AG08395 (cell line): ENCODE measurements around the gene PDIA6.

Source experiments
- DNase-seq: peaks from one replicate; pipeline ENCODE4 v3.0.0; 2012; ENCODE audit warnings: mixed read lengths, low spot score

Gene PDIA6

GRCh38 chr2:10764096-10764785 lies 48.3 kb downstream of the PDIA6 start:
- DNase-seq: no peak

DNA sequence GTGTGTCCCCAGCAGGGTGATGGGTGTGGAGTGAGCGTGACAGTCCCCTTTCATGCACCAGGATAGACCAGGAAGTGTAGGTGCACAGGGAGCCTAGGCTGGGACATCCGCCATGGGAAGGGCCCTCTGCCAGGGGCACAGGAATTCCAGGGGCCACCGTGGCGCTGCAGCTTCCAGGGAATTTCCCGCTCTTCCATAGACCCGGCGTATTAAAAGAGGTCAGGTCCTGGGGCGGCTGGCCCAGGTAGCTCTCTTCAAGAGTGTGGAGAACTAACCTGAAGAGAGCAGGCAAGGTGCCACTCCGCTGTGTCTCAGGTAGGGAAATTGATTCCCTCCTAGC lies 49.2 kb downstream of the PDIA6 start:
- DNase-seq: no peak

DNA sequence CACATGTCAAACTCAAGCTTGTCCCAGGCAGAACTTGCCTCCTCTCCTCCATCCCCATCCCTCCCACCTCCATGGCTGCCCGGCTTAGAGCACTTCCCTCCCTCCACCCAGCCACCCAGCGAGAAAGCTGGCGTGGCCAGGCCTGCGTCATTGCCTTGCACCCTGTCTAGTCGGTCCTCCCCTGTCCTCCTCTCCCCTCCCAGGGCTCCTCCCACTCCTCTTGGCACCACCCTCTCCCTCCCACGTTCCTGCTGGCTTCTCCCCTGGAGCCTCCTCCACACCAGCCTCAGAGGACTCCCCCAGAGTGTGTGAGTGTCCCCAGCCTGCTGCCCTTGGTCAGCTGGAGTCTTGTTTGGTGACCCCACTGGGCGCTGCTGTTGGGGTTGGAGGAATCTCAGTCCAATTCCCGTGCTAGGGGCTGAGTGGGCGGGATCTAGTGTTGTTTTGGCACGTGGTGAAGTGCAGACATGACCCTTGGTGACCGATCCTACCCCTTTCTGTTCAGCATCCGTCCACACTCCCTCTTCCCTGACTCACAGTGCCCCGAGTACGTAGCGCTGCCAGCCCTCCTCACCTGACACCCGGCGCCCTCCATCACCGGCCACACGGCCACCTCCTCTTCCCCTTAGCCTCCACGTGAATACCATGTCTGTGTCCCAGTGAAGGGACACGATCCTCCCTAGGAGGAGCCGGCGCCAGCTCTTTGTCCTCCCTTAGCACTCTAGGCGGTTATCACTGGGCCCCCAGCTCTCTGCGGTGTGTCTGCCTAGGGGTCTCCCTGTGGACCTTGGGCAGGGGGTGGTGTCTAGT lies 49.7 kb downstream of the PDIA6 start:
- DNase-seq: peak; percentile 18

DNA sequence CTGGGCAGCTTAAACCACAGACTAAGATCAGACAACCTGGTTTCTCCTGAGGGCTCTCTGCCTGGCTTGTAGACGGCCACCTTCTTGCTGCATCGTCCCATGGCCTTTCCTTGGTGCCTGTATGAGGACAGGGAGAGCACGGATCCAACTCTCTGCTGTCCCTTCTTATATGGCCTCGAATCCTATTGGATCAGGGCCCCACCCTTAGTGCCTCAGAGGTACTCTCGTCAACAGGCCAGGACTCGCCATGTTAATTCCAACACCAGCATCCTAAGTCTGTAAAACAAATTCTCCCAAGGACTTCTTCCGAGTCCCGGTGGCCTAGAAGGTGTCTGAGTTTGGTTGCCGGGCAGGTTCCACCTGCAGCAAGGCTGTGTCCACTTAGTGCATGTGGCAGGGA lies 51.0 kb downstream of the PDIA6 start:
- DNase-seq: no peak

- no peak for DNase-seq
Measured at GRCh38 chr2:10760794-10761504, 51.6 kb downstream of the PDIA6 start.

GRCh38 chr2:10759151-10759714 lies 53.4 kb downstream of the PDIA6 start:
- DNase-seq: no peak

- DNase-seq: no peak
Measured at GRCh38 chr2:10757814-10758286, 54.7 kb downstream of the PDIA6 start.

DNA sequence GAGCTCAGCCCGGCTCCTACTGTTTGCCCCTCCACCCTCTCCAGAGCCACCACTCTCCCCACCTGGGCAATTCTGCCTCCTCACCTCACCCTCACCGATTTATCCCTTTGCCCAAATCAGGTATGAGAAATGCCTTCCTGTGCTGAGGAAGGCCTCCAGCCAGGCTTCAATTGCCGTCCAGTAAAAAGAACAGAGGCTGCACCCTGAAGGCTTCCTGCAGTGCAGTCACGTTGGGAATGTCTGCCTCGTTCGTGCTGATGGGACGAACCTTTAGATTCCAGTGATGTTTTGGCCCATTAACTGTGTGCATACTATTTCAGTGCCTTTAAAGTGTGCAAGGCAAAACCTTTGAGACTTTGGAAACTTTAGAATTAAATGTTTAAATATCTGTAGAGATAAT lies 57.0 kb downstream of the PDIA6 start:
- no peak for DNase-seq

DNA sequence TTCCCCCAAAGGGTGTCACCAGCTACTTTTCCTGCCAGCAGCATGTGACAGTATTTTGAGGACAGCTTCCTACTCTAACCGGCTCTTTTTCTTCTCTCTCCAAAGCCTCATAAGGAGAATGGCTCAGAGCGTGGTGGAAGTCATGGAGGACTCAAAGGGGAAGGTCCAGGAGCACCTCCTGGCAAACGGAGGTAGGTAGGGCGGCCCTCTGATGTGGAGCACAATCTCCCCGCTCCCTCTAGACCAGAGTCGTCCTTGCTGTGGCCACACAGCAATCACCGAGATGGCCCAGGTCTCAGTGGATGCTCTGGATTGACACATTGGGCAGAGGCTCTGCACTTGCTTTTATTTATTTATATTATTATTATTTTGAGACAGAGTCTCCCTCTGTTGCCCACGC lies 58.7 kb downstream of the PDIA6 start:
- DNase-seq: no peak

- DNase-seq: no peak
Measured at GRCh38 chr2:10753156-10753555, 59.4 kb downstream of the PDIA6 start.

GRCh38 chr2:10752236-10752635 lies 60.3 kb downstream of the PDIA6 start:
- DNase-seq: no peak

- no peak for DNase-seq
Measured at GRCh38 chr2:10750610-10751009, 62.0 kb downstream of the PDIA6 start.

- no peak for DNase-seq
Measured at GRCh38 chr2:10742666-10743065, 69.9 kb downstream of the PDIA6 start.

DNA sequence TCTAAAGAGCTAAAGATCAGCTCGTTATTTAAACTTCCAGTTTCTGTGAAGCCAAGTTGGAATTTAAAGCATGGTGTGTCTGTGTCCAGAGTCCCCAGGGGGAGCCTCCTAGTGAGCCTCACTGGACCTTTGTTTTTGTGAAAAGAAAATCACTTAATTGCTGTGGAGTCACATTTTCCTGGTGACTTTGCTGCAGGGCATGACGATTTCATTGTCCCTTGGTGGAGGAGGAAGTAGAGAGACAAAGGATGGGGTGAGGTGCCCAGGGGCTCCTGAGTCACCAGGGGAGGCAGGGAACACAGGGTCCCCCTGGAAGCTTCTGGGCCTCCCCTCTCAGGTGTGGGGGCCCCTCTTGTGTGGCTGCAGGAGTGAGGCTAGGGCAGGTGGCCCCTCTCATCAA lies 71.4 kb downstream of the PDIA6 start:
- DNase-seq: no peak

DNA sequence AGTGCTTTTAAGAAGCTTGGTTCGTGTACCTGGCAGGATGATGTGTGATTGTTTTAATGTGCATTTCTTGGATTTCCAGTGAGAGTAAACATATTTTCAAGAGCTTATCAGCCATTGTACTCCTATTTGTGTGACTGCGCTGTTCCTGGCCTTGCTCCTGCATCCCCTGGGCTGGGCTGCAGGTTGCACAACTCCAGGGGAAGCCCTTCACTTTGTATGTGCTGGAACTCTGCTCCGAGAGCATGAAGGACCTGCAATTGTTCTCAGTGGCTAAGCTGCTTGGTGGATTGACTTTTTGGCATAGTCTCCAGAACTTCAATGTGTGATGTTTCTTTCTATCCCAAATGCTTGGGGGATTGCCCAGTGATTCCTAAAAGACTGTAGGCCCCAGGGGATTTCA lies 72.4 kb downstream of the PDIA6 start:
- no peak for DNase-seq

GRCh38 chr2:10738192-10738591 lies 74.4 kb downstream of the PDIA6 start:
- DNase-seq: no peak

GRCh38 chr2:10733980-10734379 lies 78.6 kb downstream of the PDIA6 start:
- no peak for DNase-seq

DNA sequence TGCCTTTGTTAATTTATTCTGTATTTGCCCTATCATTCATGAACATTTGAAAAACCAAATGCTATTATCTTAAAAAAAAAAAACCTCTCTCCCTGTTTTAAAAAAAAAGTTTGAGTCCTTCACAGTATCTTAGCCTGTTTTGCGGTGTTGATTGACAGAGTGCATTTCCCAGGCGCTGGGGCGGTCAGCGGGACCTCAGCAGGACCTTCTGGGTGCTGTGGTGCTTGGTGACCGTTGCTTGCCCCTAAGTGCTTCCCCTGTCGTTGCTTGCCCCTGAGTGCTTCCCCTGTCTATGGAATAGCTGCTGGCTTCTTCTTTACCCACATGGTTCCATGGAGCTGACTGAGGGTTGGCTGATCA lies 79.0 kb downstream of the PDIA6 start:
- DNase-seq: no peak
